Retinal pigment epithelial cell (primary cell): ENCODE data around the gene SLC35E3.

ENCODE experiments used
- DNase-seq: peaks from one replicate; pipeline ENCODE4 v3.0.0-alpha.2; 2010; ENCODE audit warnings: low read depth
- H3K4me3 ChIP-seq: 2 replicates; pipeline ENCODE4 v1.5.1; 2011; ENCODE audit warnings: mild to moderate bottlenecking, low read length, control low read depth, moderate library complexity
- TF ChIP-seq, protein P1 (sequence below): conservative IDR thresholded peaks from 2 replicates; pipeline ENCODE4 v1.5.1; 2011; ENCODE audit warnings: low read depth, low read length, control low read depth, inconsistent platforms

Gene SLC35E3

DNA sequence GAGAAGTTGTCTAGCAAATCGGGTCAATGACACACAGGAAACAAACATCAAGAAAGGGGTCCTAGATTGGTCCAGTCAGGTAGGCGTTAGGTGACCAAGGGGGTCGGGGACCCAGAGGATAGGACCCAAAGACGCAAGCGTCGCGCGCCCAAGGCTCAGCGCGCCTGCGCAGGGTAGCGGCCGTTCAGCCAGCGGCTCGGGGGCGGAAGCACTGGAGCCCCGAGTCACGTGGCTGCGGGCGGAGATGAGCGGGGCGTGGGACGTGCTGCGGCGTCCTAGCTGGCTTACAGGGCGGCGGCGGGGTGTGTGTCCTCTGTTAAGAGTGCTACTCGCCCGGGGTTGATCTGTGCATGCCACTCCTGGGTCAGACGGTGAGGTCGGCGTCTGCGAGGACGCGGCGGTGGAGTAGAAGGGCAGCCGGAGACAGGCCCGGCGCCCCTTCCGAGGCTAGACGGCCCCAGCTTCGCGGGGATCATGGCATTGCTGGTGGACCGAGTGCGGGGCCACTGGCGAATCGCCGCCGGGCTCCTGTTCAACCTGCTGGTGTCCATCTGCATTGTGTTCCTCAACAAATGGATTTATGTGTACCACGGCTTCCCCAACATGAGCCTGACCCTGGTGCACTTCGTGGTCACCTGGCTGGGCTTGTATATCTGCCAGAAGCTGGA lies at the start of gene SLC35E3:
SLC35E3 (plus strand) TSS at position 273 of the 668 bp plus-strand sequence; CDS start at position 475, 202 bp downstream.
- TF ChIP-seq, protein P1, sequence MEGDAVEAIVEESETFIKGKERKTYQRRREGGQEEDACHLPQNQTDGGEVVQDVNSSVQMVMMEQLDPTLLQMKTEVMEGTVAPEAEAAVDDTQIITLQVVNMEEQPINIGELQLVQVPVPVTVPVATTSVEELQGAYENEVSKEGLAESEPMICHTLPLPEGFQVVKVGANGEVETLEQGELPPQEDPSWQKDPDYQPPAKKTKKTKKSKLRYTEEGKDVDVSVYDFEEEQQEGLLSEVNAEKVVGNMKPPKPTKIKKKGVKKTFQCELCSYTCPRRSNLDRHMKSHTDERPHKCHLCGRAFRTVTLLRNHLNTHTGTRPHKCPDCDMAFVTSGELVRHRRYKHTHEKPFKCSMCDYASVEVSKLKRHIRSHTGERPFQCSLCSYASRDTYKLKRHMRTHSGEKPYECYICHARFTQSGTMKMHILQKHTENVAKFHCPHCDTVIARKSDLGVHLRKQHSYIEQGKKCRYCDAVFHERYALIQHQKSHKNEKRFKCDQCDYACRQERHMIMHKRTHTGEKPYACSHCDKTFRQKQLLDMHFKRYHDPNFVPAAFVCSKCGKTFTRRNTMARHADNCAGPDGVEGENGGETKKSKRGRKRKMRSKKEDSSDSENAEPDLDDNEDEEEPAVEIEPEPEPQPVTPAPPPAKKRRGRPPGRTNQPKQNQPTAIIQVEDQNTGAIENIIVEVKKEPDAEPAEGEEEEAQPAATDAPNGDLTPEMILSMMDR = no peak
- H3K4me3 ChIP-seq = peak within 1 kb of the TSS; percentile 92
- DNase-seq = peak; percentile 40

DNA sequence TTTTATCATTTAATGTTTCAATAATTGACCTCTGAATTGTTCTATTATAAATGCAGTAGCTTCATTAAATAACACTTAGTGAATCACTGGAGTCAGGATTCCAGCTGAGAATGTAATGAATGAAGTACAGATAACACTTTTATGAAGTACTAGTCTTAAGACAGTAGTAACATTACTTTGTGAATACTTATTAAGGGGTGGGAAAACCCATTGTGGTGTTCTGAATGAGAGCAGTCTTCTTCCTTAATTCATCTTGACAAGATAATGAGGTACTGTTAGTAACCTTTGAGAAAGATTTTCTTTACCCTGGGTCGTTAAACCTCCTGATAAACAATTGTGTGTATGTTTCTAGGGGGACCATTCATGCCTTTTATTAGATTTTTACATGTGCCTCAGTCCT lies 46.5 kb upstream of the SLC35E3 start:
- TF ChIP-seq, protein P1 = no peak
- DNase-seq = no peak

DNA sequence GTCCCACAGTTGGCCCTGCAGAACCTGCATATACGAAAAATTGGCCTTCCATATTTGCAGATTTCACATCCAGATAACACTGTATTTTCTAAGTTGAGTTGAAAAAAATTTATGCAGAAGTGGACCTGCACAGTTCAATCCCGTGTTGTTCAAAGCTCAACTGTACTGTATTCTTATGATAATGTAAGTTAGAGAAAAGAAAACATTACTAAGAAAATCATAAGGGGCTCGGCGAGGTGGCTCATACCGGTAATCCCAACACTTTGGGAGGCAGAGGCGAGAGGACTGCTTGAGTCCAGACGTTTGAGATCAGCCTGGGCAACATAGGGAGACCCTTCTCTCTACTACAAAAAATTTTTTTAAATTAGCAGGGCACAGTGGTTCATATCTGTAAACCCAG lies 18.2 kb upstream of the SLC35E3 start:
- DNase-seq = no peak
- H3K4me3 ChIP-seq = no peak overlapping the region
- TF ChIP-seq, protein P1 = no peak

More for the DNA sequence above, 46.5 kb upstream of the SLC35E3 start:
- H3K4me3 ChIP-seq = no peak overlapping the region

DNA sequence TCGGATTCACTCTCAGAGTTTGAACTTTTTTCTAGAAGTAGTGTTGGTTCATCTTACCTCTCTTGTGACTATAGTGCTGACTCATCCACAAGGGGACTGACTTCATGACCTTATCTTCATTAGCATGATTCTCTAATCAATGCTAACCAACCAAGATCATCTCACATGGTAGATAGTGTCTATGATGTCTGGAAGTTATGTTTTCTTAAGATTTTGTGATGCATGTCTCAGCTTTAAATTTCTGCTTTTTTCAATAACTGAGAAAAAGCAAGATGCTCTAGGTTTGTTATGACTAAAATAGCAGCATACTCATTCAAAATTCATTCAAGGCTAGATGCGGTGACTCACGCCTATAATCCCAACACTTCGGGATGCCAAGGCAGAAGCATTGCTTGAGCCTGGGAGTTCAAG lies 12.3 kb upstream of the SLC35E3 start:
- H3K4me3 ChIP-seq = no peak overlapping the region
- TF ChIP-seq, protein P1 = no peak
- no peak for DNase-seq

DNA sequence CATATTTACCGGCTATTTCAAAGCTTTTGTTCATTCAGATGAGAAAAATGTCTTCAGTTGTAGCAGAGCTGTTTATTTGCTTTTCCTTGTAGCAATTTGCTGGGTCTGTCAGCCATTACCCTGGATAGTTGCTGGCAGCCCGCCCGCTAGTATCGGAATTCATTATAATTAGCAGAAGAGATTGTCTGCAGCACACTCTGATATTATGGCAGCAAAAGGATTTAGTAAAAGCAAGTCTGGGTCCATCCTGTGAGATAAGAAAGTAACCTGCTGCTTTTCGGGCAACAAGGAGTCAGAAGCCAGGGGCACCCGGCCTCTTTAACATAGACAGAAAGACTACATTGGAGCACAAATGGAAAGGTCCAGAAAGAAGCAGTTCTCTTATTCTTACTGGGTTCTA lies 6.1 kb upstream of the SLC35E3 start:
- no peak for DNase-seq

DNA sequence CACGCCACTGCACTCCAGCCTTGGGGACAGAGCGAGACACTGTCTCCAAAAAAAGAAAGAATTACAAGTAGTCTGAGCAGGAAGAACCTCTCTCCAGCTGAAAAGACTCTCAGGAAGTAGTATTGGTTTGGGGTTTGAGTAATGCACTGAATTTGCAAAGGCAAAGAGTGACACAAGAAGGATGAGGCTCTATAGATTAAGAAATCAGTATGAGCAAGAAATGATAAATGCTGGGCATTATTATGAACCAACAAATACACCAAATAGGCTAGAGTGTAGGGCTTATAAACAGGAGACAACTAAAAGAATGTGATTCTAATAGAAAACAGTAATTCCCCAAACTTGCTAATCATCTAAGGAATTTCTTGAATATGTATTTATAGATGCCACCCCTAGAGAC lies 2.6 kb upstream of the SLC35E3 start:
- no peak for DNase-seq
- H3K4me3 ChIP-seq = no peak overlapping the region
- TF ChIP-seq, protein P1 = no peak

More for the DNA sequence above, 6.1 kb upstream of the SLC35E3 start:
- TF ChIP-seq, protein P1 = no peak
- H3K4me3 ChIP-seq = no peak overlapping the region

DNA sequence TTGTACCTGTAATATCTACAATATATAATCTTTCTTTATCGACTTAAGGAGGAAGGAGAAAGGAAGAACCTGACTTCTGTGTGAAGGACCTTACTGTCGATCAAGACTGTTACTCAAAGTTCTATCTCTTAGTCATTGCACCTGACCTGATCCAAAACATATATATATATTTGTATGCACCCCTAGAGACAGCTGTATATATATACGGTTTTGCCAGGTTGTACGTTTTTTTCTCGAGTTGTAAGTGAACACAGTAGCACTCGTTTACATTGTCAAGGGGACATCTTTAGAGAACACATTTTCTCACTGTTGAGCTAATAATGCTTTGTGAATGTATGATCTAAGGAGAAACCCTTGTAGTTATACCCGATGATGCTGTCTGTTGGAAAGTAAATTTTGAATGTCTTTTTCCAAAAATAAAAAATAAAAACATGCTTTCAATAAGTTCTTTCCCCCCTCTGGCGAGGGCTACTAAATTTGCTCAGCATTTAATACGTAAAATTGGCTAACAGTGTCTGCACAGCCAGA lies 536 bp upstream of the SLC35E3 start:
- H3K4me3 ChIP-seq = peak overlapping the region; percentile 92
- DNase-seq = no peak
- TF ChIP-seq, protein P1 = no peak
